ENCODE results near the gene ZNF316. TPM values are rescaled to one million over a fixed set of nuclear protein-coding genes. Genes with fewer than 3 reads are reported as not detected.

ZNF316 gene
- 21.2 TPM for total RNA-seq
- long read RNA-seq, full-length matches to known transcripts = 4 of 27 reads
- long read RNA-seq, partial matches to known transcripts = 18 of 27 reads
- long read RNA-seq, other reads (novel, unspliced or antisense) = 5 of 27 reads

DNA sequence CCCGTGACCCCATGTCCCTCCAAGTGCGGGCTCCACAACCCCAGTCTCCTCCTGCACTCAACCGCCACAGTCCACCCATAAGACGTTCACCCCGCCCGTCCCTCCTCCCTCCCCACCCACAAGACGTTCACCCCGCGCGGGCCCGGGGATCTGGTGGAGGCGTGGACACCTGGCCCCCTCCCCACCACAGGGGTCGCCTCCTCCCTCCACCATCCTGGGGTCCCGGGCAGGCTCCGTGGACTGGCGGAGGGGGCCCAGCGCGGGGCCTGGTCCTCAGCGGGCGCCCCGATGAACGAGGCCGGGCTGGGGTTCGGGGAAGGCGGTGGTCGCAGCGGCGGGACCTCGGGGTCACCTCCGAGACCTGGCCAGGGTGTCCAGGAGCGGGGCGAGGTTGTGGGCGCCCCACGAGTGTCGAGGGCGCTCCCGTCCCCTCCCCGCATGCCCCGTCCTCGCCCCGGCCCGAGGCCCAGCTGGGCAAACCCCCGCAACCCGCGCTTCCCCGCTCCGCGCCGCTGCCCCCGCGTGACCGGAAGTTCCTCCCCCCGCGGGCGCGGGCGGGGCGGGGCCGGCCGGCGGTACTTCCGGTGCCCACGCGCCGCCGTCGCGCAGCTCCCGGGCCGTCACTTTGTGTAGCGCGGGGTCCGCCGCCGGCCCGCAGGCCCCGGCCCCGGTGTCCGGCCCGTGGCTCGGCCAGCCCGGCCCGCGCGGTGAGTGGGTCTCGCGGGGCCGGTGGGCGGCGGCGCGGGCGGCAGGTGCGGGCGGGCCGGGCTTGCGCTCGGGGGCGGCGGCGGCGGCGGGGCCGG lies at the start of gene ZNF316:
Gene ZNF316, plus strand, starts transcription at position 578 of the 803 bp plus-strand sequence. CDS start 5,092 bp downstream, outside the sequence.
- DNase-seq (ENCODE audit: low spot score) = peak; percentile 84
- intact Hi-C loops (cut with DNase I) = loop anchor here (5.0 to 10.0 kb wide), 2 partner anchors 60 to 548 kb away; partner anchors contain the start of genes C1GALT1 and ZDHHC4

DNA sequence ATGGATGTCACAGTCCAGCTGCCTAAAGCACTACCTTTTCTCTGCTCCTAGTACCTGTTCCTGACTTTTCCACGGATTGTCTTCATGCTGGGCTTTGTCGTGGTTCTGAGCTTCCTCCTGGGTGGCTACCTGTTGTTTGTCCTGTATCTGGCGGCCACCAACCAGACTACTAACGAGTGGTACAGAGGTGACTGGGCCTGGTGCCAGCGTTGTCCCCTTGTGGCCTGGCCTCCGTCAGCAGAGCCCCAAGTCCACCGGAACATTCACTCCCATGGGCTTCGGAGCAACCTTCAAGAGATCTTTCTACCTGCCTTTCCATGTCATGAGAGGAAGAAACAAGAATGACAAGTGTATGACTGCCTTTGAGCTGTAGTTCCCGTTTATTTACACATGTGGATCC lies 48.6 kb upstream of the ZNF316 start:
- intact Hi-C loops (cut with DNase I) = no loop called here

DNA sequence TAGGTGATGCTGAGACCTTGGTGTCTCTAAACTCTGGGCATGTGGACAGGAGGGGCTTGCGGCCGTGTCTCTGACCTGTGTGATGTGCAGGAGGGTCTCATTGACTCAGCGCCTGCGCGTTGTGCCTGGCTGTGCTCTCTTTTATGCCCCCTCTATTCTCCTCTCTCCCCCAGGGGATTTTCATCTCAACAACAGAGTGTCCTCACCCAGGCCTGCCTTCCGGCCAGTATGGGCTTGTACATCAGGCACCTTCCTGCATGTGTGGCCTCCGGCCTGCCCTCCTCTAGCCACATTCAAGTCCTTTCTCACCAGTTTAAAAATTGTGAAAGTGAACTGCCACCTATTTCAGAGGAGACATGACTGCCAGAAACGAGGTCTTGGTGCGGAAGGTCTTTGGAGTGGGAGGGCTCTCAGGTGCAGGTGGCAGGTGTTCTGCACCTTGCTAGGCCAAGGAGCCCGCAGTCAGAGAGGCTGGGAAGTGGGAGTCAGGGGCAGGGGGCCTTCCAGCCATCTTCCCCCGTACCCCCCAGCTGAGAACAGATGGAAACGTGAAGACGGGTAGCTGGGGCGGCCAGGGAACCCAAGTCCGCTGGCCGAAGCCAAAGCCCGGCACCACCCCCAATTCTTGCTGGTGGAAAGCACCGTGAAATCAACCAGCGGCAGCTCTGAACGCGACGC lies 47.8 kb upstream of the ZNF316 start:
- intact Hi-C loops (cut with DNase I) = no loop called here
- DNase-seq (ENCODE audit: low spot score) = no peak

More for the DNA sequence above, 48.6 kb upstream of the ZNF316 start:
- no peak for DNase-seq (ENCODE audit: low spot score)

DNA sequence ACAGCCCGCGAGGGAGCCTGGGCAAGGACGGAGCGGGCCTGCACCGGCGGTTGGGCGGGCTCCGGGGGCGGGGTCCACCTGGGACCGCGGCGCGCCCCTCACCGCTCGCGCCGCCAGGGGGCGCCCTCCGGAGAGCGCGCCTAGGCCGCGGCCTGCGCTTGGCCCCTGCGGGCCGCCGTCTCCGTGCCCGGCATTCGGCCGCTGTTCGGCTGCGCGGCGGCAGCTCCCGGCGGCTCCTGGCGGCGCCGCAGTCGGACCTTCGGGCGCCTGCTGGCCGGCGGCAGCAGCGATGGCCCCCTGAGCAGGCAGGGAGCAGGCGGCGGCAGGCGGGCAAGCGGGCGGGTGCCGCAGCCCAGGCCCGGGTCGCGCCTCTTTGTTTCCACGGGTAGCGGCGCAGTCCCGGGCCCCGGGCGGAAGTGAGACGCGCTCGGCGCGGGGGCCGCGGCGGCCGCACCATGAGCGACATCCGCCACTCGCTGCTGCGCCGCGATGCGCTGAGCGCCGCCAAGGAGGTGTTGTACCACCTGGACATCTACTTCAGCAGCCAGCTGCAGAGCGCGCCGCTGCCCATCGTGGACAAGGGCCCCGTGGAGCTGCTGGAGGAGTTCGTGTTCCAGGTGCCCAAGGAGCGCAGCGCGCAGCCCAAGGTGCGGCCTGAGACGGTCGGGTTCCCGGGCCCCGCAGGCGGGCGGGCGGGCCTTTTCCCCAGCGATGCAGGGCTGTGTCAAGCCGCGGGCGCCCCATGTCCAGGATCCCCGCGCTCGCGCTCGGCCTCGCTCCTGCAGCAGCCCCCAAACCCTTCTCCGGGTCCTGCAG lies 47.1 kb upstream of the ZNF316 start, which contains the start of gene INTS15:
Gene INTS15, plus strand, starts transcription at position 193 of the 816 bp plus-strand sequence. Its CDS starts 263 bp downstream, at position 456.
- peak; percentile 87 for DNase-seq (ENCODE audit: low spot score)
- intact Hi-C loops (cut with DNase I) = loop anchor here (2.0 kb wide), 1 partner anchor 49 kb away; no protein-coding TSS in a partner anchor

DNA sequence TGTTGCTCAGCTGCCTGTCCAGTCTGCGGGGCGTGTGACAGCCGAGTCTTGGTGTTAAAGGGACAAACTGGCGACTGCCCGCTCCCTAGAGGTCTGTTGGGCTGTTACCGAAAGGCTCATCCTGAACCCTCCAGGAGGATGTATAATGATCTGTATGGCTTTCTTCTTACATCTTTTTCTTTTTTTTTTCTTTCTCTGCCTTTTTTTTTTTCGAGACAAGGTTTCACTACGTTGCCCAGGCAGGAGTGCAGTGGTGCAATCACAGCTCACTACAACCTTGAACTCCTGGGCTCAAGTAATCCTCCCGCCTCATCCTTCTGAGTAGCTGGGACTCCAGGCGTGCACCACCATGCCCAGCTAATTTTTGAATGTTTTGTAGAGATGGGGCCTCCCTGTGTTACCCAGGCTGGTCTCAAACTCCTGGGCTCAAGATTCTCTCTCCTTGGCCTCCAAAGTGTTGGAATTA lies 46.4 kb upstream of the ZNF316 start:
- DNase-seq (ENCODE audit: low spot score) = no peak
- intact Hi-C loops (cut with DNase I) = loop anchor here (2.0 kb wide), 1 partner anchor 48 kb away; no protein-coding TSS in a partner anchor

DNA sequence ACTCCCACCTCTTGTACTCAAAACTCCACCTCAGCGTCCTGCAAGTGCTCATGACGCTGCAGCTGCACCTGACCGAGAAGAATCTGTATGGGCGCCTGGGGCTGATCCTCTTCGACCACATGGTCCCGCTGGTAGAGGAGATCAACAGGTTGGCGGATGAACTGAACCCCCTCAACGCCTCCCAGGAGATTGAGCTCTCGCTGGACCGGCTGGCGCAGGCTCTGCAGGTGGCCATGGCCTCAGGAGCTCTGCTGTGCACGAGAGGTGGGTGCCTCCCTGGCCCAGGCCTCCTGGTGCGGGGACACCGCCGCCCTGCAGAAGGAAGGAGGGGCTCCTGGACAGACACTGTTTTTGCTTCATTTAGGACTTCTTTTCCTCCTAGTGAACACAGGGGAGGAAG lies 37.0 kb upstream of the ZNF316 start:
- no peak for DNase-seq (ENCODE audit: low spot score)
- intact Hi-C loops (cut with DNase I) = no loop called here

DNA sequence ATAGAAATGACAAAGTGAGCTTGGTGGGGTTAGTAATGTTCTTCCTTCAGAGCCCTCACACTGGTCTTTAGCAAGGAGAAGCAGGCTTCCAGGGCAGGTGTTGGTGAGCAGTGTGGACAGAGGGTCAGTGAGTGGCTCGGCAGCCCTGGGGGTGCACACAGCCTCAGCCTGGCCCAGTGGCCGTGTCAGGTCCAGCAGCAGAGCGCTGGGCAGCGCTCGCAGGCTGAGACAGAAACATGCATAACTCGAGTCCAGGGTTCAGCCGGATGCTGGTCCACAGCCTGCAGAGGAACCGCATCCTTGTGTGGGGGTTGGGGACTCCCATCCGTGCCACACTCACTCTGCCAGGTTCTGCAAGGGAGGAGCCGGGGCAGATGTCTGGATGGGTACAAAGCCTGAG lies 32.7 kb upstream of the ZNF316 start:
- no peak for DNase-seq (ENCODE audit: low spot score)
- intact Hi-C loops (cut with DNase I) = no loop called here

DNA sequence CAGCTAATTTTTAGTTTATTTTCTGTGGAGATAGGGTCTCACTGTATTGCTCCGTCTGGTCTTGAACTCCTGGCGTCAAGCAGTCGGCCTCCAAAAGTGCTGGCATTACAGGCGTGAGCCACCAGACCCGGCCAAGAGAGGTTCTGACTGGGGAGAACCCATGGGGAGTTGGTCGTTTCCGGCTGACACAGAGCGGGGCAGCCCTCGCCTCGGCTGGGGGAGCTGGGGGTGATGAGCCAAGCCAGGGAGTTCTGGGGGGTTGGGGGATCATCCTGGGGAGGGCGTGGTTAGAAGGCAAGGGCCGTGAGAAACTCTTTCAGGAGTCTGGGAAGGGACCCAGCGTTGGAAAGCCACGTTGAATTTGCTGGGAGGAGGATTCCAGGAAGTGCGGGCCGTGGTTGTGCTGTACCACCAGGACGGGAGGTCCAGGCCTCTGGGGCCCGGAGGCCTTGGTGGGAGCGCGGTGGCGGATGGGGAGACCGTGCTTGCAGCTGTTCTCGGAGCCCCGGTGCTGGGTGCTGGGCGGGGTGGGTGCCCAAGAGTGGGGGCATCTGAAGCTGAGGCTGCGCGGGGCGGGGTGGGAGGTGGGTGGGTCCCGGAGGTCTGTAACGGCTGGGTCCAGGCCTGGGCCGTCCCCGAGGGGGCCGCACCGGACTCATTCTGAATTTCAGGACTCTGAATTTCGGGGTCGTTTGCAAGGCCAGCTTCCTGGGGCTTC lies 30.1 kb upstream of the ZNF316 start:
- no peak for DNase-seq (ENCODE audit: low spot score)
- intact Hi-C loops (cut with DNase I) = no loop called here

DNA sequence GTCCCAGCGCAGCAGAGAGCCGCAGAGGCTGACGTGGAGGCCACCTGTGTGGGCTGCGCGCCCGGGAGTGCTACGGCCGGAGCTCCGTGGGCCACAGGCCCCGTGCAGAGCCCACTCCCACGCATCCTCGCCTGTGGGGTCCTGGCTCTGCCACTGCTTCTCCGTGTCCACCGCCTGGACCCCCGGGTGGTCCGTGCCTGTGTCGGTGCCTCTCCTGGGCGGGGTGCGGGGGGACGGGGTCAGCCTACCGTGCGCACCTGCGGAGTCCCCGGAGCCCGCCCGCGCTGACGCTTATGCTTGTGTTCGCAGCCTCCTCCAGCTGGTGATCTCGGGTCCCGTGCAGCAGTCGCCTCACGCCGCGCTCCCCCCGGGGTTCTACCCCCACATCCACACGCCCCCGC lies 29.5 kb upstream of the ZNF316 start:
- intact Hi-C loops (cut with DNase I) = no loop called here
- DNase-seq (ENCODE audit: low spot score) = no peak

DNA sequence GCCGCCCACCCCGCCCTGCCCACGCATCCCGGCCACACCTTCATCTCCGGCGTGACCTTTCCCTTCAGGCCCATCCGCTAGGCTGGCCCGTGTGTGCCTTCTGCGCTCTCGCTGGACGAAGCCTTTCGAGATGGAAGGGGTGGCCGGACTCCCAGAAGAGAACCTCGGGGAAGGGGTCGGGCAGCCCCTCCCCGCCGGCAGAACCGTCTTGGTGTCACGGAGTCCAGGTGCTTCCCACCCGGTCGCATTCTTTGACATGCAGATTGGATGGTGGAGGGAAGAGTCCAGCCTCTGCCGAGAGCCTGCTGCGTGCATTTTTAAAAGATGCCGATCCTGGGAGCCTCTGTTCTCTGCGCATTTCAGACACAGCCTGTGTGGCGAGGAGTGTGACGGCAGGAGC lies 29.0 kb upstream of the ZNF316 start:
- intact Hi-C loops (cut with DNase I) = no loop called here
- DNase-seq (ENCODE audit: low spot score) = no peak

DNA sequence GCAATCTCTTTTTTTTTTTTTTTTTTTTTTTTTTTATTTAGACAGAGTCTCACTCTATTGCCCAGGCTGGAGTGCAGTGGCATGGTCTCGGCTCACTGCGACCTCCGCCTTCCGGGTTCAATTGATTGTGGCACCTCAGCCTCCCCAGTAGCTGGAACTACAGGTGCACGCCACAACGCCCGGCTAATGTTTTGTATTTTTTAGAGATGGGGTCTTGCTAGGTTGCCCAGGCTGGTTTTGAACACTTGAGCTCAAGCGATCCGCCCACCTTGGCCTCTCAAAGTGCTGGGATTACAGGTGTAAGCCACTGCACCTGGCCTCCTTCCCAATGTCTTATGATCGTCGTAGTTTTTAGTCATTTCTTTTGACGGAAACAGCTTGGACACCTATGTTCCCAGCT lies 28.3 kb upstream of the ZNF316 start:
- intact Hi-C loops (cut with DNase I) = no loop called here
- no peak for DNase-seq (ENCODE audit: low spot score)

DNA sequence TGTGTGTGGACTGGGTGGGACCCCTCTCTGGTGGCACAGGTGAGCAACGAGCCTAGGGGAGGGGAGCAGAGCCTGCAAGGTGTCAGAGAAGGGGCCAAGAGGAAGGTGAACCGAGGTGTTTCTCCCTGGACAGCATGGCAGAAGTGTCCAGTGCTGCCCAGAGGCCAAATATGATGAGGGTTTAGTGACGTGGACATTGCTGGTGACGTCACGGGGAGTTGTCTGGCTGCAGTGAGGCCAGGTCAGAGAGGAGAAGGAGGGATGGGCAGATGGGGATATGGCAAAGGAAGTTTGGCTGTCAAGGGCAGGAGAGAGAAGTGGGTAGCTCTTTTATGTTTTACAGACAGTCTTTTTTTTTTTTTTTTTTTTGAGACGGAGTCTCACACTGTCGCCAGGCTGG lies 24.3 kb upstream of the ZNF316 start:
- DNase-seq (ENCODE audit: low spot score) = no peak
- intact Hi-C loops (cut with DNase I) = no loop called here

DNA sequence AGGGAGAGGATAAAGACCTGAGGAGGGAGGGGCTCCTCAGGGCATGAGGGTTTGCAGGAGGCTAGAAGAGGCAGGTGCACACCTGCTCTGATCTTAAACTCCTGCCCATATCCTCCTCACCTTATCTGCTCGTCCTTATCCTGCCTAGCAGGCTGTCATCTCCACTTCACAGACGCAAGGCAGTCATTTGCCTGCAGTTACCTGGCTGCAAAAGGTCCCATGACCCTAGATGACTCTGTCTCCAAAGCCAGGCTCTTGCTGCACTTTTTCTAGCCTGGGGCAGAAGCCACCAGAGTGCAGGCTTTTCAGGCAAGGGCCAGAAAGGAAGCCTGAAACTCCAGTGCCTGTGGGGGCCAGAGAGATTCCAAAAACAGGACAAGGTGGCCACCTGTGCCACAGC lies 23.4 kb upstream of the ZNF316 start:
- intact Hi-C loops (cut with DNase I) = no loop called here
- no peak for DNase-seq (ENCODE audit: low spot score)

DNA sequence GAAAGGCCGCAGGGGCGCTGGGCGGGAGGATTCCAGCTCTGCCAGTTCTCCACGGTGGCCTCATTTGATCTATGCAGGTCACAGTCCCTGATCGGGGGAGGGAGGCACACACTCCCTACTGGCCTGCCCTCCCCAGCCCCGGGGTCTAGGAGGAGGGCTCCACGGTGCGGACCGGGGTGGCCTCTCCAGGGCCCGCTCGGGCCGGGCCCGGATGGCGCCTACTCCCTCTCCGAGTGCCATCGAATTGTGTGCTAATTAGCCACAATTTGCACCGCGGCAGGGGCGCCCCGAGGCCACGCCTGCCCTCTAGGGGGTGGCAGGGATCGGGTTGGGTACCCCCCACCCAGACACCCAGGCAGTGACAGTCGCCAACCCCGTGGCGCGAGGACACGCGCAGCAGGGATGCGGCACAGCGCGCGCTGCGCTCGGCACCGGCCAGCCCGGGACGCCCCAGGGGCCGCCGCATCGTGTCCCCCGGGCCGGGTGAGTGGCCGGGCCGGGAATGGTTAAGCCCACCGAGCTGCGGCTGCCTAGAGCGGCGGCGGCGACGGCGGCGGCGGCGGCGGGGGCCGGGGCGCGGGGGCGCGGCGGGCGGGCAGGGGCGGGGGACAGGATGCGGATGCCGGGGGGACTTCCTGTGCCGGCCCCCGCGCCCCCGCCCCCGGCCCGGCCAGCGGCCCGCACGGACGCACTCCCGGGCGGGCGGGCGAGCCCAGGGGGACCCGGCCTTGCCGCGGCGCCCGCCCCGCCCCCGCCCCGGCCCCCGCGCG lies 22.0 kb upstream of the ZNF316 start, which contains the start of gene ZNF853:
Gene ZNF853, plus strand, starts transcription at position 658 of the 770 bp plus-strand sequence. CDS start 565 bp downstream, outside the sequence.
- intact Hi-C loops (cut with DNase I) = no loop called here
- no peak for DNase-seq (ENCODE audit: low spot score)

DNA sequence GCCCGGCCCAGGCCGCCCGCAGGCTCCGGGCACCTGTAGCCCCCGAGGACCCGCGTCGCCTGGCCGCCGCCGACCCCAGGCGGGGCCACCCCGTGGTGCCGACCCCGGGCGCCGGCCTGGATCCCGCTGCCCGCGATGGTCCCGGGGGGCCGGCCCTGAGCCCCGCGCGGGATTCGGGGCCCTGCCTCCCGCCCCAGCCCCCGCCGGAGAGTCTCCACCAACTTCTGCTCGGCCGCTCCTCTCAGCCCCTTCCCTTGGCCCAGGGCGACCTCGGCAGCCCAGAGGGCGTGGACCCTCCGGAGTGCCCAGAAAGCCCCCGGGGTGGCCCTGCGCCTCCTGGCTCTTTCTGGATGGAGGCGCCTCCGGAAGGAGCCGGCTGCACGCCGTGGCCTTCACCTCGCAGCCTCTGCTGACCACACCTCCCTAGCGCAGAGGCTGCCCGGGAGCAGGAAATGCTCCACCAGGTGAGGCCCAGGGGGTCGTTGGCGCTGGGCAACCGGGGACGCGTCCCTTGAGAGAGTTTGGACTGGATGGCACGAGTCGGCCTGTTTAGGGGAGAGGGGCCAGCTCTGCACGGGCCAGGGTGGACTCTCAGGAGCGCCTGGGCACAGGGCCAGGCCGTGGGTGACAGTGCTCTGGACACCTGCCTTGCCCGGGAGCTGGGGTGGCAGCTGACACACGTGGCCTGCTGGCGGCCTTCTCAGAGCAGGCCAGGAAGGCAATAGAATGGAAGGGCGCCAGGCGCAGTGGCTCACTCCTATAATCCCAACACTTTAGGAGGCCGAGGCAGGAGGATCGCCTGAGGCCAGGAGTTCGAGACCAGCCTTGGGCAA lies 21.2 kb upstream of the ZNF316 start:
- no peak for DNase-seq (ENCODE audit: low spot score)
- intact Hi-C loops (cut with DNase I) = no loop called here

DNA sequence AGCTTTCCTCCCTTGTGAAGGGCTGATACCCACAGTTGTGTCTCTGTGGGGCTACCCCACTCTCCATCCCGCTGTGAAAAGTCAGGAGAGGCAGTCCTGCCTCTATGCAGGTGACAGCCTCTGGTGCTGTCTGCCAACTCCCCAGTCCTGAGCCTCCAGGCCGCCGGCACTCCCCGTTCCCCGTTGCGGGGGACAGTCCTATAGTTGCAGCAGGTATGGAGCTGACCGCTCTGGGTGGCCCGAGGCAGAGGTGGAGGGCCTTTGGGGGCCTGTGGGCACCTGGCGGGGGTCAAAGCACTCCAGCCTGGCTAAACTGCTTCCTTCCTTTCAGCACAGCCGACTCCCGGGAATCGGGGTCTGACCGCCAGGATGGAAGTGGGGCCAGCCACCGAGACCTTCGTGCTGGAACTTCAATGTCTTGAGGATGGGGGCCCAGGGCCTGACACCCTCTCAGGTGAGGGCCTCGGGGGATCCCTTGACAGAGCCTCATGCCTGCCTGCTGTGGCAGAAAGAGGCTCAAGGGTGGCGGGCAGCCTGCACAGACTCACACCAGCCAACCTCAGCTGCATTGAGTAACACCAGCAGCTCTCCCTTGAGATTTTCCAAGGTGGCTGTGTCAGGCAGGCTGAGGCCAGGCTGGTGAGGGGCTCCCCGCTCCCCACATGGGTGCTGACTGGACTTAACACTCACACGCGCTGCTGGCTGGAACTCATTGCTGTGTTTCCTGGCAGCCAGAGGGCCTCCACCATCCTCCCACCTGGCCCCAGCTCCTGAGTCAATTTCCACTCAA lies 20.1 kb upstream of the ZNF316 start:
- DNase-seq (ENCODE audit: low spot score) = no peak
- intact Hi-C loops (cut with DNase I) = no loop called here

All from cardiac septum (tissue), 1 donor.